PC-3 (cell line): ENCODE measurements around the gene TTC6.

ENCODE experiments used
- EZH2 ChIP-seq: fragments of 300-600 bp; sonication (generic); IDR thresholded peaks from one replicate; pipeline ENCODE4 v1.6.1; 2017; ENCODE audit warnings: antibody characterized with exemption, mild to moderate bottlenecking, low read length; ENCODE audit not compliant: unreplicated experiment
- TF ChIP-seq, protein P1 (sequence below): fragments of 300-600 bp; sonication (generic); conservative IDR thresholded peaks from 2 replicates; pipeline ENCODE4 v1.5.1; 2017; ENCODE audit warnings: antibody characterized with exemption, low read depth, mild to moderate bottlenecking, low read length

- TF ChIP-seq, protein P1, sequence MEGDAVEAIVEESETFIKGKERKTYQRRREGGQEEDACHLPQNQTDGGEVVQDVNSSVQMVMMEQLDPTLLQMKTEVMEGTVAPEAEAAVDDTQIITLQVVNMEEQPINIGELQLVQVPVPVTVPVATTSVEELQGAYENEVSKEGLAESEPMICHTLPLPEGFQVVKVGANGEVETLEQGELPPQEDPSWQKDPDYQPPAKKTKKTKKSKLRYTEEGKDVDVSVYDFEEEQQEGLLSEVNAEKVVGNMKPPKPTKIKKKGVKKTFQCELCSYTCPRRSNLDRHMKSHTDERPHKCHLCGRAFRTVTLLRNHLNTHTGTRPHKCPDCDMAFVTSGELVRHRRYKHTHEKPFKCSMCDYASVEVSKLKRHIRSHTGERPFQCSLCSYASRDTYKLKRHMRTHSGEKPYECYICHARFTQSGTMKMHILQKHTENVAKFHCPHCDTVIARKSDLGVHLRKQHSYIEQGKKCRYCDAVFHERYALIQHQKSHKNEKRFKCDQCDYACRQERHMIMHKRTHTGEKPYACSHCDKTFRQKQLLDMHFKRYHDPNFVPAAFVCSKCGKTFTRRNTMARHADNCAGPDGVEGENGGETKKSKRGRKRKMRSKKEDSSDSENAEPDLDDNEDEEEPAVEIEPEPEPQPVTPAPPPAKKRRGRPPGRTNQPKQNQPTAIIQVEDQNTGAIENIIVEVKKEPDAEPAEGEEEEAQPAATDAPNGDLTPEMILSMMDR, result no peak
- TF ChIP-seq EZH2, result no peak
Measured at GRCh38 chr14:37641117-37641516, 45.7 kb downstream of the TTC6 start.
